HG03095 (cell line): ENCODE data around the gene CCDC138.
"Not testable (repeated sequence)": the region's sequence is repeated elsewhere in the genome, so short reads cannot be mapped to it uniquely, and the experiment has no call there.

Experiments
- ATAC-seq: cut with Tn5 transposase; IDR thresholded peaks from one replicate; pipeline ENCODE4 v1.9.1; 2021; ENCODE audit warnings: moderate library complexity; ENCODE audit not compliant: unreplicated experiment

CCDC138 gene

DNA sequence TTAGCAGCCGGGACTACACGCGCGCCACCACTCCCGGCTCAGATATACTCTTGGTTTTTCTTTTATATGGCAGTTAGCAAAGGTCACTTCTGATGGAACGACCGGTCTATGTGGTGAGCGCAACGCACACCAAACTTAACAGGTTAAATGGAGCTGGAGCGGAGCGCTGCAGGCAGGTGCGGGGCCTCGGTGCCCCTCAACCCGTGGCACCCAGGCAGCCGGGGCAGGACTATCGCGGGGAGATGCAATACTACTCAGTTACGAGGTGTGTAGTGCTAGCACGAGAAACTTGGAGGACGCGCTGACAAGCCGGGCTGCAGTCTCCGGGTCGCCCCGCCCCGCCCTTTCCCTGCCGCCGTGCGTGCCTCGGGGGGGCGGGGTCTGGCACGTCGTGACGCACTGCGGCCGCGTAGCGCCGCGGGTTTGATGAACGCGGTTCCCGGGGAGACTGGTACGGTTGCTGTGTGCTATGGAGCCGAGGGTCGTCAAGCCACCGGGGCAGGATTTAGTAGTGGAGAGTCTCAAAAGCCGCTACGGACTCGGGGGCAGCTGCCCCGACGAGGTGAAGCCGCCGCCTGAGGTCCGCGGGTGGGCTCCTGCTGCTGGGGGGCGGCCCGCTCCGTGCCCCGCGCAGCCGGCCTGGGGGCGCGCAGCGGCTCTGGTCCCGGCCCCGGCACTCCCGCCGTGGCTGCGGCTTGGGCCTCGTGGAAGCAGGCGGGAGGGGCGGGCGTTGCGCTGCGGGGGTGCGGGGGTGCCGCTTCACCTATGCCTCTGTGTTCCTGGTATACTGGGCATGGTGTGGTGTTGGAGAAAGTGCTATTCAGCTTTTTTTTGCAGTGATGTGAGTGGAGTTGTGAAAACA, at the start of gene CCDC138:
CCDC138 (plus strand) TSS at position 418 of the 862 bp plus-strand sequence; CDS start at position 470, 52 bp downstream.
- ATAC-seq = peak; percentile 96

GRCh38 chr2:108757973-108758372, 28.6 kb upstream of the CCDC138 start:
- not testable (repeated sequence) for ATAC-seq

DNA sequence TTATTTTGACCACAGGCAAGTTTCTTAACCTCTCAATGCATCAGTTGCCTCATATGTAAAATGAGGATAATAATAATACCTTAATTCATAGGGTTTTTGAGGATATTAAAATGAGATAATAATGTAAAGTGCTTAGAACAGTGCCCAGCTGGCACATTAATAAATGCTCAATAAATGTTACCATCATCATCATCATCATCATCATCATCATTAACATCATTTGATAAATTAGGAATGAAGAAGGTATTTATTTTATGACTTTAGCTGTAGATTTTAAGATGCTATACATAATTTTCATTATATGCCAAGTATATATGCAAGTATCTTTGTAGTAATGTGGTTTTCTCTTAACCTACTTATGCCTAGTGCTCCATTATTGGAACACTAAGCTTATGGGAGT, 24.0 kb upstream of the CCDC138 start:
- ATAC-seq = not testable (repeated sequence)

DNA sequence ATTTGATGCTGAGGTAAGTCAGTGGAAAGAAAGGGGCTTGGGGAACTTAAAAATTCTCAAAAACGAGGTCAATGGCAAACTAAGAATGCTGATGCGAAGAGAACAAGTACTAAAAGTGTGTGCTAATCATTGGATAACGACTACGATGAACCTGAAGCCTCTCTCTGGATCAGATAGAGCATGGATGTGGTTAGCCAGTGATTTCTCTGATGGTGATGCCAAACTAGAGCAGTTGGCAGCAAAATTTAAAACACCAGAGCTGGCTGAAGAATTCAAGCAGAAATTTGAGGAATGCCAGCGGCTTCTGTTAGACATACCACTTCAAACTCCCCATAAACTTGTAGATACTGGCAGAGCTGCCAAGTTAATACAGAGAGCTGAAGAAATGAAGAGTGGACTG, 19.9 kb upstream of the CCDC138 start:
- ATAC-seq = not testable (repeated sequence)

GRCh38 chr2:108767859-108768258, 18.7 kb upstream of the CCDC138 start:
- ATAC-seq = not testable (repeated sequence)

GRCh38 chr2:108776475-108776874, 10.1 kb upstream of the CCDC138 start:
- ATAC-seq = peak; percentile 70

DNA sequence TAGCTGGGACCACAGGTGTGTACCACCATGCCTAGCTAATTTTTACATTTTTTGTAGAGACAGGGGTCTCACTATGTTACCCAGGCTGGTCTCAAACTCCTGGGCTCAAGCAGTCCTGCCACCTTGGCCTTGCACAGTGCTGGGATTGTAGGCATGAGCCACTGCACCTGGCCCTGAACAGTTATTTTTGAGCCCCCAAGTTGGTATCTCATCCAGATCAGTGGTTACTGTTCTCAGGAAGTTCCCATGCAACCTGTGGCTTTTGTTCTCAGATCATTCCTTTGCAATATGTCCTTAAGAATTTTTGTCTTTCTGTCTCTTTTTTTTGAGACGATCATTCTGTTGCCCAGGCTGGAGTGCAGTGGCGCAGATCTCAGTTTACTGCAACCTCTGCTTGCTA, 7.7 kb upstream of the CCDC138 start:
- ATAC-seq = no peak

DNA sequence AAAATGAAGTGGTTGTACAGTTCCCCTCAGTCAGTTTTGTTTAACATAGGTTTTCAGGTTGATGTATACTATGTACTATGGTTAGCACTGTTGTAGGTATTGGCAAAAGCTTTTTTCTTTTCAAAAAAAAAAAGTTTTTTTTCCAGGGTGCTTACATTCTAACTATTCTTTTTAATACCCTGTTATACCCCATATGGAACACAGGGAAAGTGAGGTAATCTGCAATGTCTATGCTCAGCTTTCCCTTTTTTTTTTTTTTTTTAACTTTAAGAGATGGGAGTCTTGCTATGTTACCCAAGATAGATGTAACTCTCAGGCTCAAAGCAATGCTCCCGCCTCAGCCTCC, 590 bp upstream of the CCDC138 start:
- ATAC-seq = no peak

DNA sequence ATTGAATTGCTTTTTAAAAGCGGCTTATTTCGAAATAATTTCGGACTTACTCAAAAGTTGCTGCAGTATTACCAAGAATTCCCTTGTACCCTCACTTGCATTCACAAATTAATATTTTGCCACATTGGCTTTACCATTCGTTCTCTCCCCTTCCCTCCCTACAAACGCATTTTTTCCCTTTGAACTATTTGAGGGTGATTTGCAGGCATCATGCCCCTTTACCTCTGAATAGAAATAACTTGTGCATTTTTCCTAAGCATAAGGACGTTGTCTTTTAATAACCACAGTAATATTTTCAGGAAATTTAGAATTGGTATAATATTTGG, 608 bp downstream of the CCDC138 start:
- no peak for ATAC-seq

DNA sequence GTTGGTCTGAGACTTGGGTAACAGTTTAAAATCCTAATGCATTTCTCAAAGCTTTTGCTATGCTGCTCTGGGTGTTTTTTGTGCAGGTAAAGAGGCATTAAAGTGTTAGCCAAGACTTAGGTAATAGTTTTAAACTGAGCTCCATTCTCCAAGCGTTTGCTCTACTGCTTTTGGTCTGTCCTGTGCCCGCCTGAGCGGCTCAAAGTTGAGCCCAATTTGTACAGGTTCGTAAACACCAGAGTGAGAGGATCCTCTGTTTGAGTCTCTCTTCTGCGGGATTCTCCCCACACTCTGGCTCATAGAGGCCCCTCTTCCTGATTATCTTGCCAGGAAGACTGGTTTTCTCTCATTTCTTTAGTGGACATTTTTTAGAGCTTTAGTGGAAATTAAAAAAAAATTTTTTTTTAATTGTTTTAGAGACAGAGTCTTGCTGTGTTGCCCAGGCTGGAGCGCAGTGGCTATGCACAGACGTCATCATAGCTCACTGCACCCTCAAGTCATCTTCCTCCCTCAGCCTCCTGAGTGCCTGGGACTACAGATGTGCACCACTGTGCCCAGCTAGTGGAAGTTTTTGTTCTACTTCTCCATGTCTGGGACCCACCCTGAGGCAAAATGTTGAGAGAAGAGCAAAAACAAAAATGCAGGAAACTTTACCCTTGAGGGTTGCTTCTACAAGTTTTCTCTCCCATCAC, 16.6 kb downstream of the CCDC138 start:
- ATAC-seq = no peak

- no peak for ATAC-seq
These were observed 18.5 kb downstream of the CCDC138 start for GRCh38 chr2:108805032-108805431.

DNA sequence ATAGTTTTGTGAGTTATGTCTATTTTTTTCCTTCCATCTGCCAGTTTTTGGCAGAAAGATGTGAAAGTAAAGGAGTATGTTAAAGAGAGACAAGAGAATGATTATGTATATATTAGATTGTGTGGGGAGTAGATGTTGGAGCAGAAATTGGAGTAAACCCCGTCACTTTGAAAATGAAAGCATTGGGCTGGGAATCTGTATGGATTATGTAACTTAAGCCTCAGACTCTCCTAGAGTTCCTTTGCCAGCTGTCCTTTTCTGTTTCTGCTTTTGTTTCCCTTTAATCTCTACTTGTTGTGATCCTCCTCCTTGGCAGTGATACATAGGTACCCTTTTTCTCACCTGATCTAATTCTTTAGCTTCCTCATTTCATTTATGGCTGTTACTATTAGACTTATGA, 19.2 kb downstream of the CCDC138 start:
- no peak for ATAC-seq

- ATAC-seq = no peak
These were observed 20.0 kb downstream of the CCDC138 start for GRCh38 chr2:108806371-108807113.

DNA sequence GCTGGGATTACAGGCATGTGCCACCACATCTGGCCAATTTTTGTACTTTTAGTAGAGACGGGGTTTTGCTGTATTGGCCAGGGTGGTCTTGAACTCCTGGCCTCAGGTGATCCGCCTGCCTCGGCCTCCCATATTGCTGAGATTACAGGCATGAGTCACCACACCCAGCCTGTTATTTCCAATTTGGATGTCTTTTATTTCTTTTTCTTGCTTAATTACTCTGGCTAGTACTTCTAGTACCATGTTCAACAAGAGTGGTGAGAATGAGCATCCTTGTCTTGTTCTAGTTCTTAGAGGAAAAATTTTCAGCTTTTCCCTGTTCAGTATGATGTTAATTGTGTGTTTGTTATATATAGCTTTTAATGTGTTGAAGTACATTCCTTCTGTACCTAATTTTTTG, 23.4 kb downstream of the CCDC138 start:
- ATAC-seq = no peak

DNA sequence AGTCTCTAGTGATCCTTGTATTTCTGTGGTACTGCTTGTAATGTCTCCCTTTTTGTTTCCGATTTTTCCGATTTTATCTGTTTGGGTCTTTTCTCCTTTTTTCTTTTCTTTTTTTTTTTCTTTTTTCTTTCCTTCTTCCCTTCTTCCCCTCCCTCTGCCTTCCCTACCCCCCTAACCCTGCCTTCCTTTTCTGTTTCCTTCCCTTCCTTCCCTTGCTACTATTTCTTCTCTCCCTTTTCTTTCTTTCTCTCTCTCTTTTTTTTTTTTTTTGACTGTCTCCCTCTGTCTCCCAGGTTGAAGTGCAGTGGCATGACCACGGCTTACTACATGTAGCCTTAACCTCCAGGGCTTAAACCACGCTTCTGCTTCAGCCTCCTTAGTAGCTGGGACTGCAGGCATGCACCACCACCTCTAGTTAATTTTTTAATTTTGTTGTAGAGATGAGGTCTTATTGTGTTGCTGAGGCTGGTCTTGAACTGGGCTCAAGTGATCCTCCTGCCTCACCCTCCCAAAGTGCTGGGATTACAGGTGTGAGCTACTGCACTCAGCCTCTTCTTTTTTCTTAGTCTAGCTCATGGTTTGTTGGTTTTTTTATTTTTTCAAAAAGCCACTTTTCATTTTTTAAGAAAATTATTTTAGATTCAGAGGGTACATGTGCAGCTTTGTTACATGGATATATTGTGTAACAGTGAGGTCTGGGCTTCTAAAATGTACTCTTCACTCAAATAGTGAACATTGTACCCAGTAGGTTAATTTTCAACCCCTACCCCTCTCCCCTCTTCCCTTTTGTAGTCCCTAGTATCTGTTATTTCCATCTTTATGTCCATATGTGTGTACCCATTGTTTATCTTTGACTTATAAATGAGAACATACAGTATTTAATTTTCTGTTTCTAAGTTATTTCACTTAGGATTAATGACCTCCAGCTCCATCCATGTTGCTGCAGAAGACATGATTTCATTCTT, 24.7 kb downstream of the CCDC138 start:
- ATAC-seq = no peak

- no peak for ATAC-seq
These were observed 27.2 kb downstream of the CCDC138 start for GRCh38 chr2:108813732-108814131.

- no peak for ATAC-seq
These were observed 33.9 kb downstream of the CCDC138 start for GRCh38 chr2:108820482-108820881.

- ATAC-seq = no peak
These were observed 36.7 kb downstream of the CCDC138 start for GRCh38 chr2:108823286-108823685.

- no peak for ATAC-seq
These were observed 37.9 kb downstream of the CCDC138 start for GRCh38 chr2:108824316-108825070.

DNA sequence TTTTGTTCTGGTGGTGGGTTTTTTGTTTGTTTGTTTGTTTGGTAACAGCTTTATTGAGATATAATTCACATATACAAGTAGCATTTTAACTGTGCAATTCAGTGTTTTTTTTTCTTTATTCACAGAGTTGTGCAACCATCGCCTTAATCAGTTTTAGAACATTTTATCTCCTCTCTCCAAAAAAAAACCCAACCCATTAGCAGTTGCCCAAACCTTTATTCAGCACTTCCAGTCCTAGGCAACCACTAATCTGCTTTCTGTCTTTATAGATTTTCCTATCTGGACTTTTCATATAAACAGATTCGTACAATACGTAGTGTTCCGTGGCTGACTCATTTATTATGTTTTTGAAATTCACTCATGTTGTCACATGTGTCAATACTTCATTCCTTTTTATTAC, 38.7 kb downstream of the CCDC138 start:
- no peak for ATAC-seq
